Endothelial cell of umbilical vein (primary cell): ENCODE data around the gene FUBP3. TPM values are rescaled to one million over a fixed set of nuclear protein-coding genes. Genes with fewer than 3 reads are reported as not detected.

ENCODE experiments used
- BruUV-seq: library from RNA; stranded (reverse); fragments of 400-500 nt; replicated peaks from 2 replicates; lab custom pipeline; 2021; lab: Mats Ljungman, UMichigan
- CTCF ChIA-PET: fragments of 300-600, 350-600 bp; sonication (Branson Sonifier 250); formaldehyde crosslinking; loops from one replicate; lab custom pipeline; 2021; ENCODE audit warnings: antibody characterized with exemption, inconsistent platforms; lab: Charles Lee
- POLR2A ChIA-PET: fragments of 300-600, 350-600 bp; sonication (Branson Sonifier 250); formaldehyde crosslinking; loops from one replicate; lab custom pipeline; 2021; ENCODE audit warnings: antibody characterized with exemption, inconsistent platforms; lab: Charles Lee
- DNase-seq: peaks from one replicate; pipeline ENCODE4 v3.0.0-alpha.2; 2011; ENCODE audit warnings: low read depth, low spot score
- FAIRE-seq: peaks from 2 replicates; lab custom pipeline; 2011; peaks lifted over from hg19 to GRCh38; lab: Jason Lieb, UNC
- H2AFZ ChIP-seq: 2 replicates; pipeline ENCODE4 v1.6.0; 2012; ENCODE audit warnings: low read depth, low read length, control low read depth, inconsistent platforms
- H3K27ac ChIP-seq: 2 replicates; pipeline ENCODE4 v1.5.1; 2011; ENCODE audit warnings: low read depth, mild to moderate bottlenecking, control low read depth, low read length, moderate library complexity; ENCODE audit not compliant: insufficient read depth
- H3K27me3 ChIP-seq, 2 experiments: 2 replicates each; pipeline versions ENCODE4 v1.6.0 to v1.6.1; 2011; ENCODE audit warnings: low read length in 2 of 2, mixed read lengths in 1 of 2; ENCODE audit not compliant: control insufficient read depth in 2 of 2, insufficient read depth in 2 of 2
- H3K36me3 ChIP-seq, 2 experiments: 2 replicates in 1 of 2; 3 replicates in 1 of 2; pipeline ENCODE4 v1.5.1; 2011; ENCODE audit warnings: low read length in 2 of 2, mild to moderate bottlenecking in 1 of 2, moderate library complexity in 1 of 2; ENCODE audit not compliant: control insufficient read depth in 2 of 2, insufficient read depth in 2 of 2; ENCODE audit errors: extremely low read depth in 1 of 2
- H3K4me1 ChIP-seq: 3 replicates; pipeline ENCODE4 v1.5.1; 2011; ENCODE audit warnings: mild to moderate bottlenecking, low read length; ENCODE audit not compliant: control insufficient read depth, insufficient read depth; ENCODE audit errors: extremely low read depth
- H3K4me2 ChIP-seq: 2 replicates; pipeline ENCODE4 v1.6.1; 2011; ENCODE audit warnings: low read length, control low read depth, mixed read lengths; ENCODE audit not compliant: insufficient read depth
- H3K4me3 ChIP-seq, 3 experiments: fragments of 200-600 bp in 1 of 3; sonication (generic), shearing (Covaris generic) in 1 of 3; replicated peaks in 1 of 3; 2 replicates each; pipeline ENCODE4 v1.5.1; 2011 to 2016; ENCODE audit warnings: control low read depth in 3 of 3, low read length in 3 of 3, mild to moderate bottlenecking in 2 of 3, inconsistent platforms in 1 of 3, low read depth in 1 of 3, moderate library complexity in 1 of 3; ENCODE audit not compliant: insufficient read depth in 1 of 3
- H3K79me2 ChIP-seq: 2 replicates; pipeline ENCODE4 v1.6.0; 2012; ENCODE audit warnings: low read length, inconsistent platforms; ENCODE audit not compliant: control insufficient read depth, insufficient read depth
- H3K9ac ChIP-seq: replicated peaks from 2 replicates; pipeline ENCODE3; 2011; ENCODE audit warnings: low read length, control low read depth; ENCODE audit not compliant: insufficient read depth; ENCODE audit errors: extremely low read depth
- H3K9me1 ChIP-seq: replicated peaks from 3 replicates; pipeline ENCODE4 v1.6.0; 2011; ENCODE audit warnings: mild to moderate bottlenecking, low read length; ENCODE audit not compliant: control insufficient read depth, insufficient read depth; ENCODE audit errors: extremely low read depth
- H3K9me3 ChIP-seq: replicated peaks from 2 replicates; pipeline ENCODE4 v1.5.1; 2012; ENCODE audit warnings: low read length, inconsistent platforms; ENCODE audit not compliant: control insufficient read depth, insufficient read depth
- H4K20me1 ChIP-seq: replicated peaks from 2 replicates; pipeline ENCODE3; 2011; ENCODE audit warnings: mild to moderate bottlenecking, low read length; ENCODE audit not compliant: control insufficient read depth, insufficient read depth; ENCODE audit errors: extremely low read depth
- EZH2 ChIP-seq: IDR thresholded peaks from 2 replicates; pipeline ENCODE4 v1.6.1; 2012; ENCODE audit warnings: borderline replicate concordance, low read depth, mild to moderate bottlenecking, moderate library complexity, low read length, inconsistent platforms; ENCODE audit not compliant: severe bottlenecking
- FOS ChIP-seq: IDR thresholded peaks from 2 replicates; pipeline ENCODE4 v1.6.1; 2011; ENCODE audit warnings: mild to moderate bottlenecking, low read length, moderate library complexity, borderline replicate concordance; ENCODE audit not compliant: insufficient read depth
- GATA2 ChIP-seq: IDR thresholded peaks from 2 replicates; pipeline ENCODE4 v1.7.0; 2011; ENCODE audit warnings: low read depth, mild to moderate bottlenecking, moderate library complexity, mixed read lengths, low read length; ENCODE audit not compliant: insufficient read length, insufficient read depth
- MAX ChIP-seq: IDR thresholded peaks from 2 replicates; pipeline ENCODE4 v1.6.1; 2011; ENCODE audit not compliant: insufficient read depth, insufficient read length
- MYC ChIP-seq: IDR thresholded peaks from one replicate; pipeline ENCODE4 v1.6.1; 2011; ENCODE audit warnings: mild to moderate bottlenecking, low read depth, low read length
- POLR2A ChIP-seq: IDR thresholded peaks from 2 replicates; pipeline ENCODE4 v1.6.1; 2012; ENCODE audit warnings: low read depth, mild to moderate bottlenecking, control low read depth, low read length
- POLR2AphosphoS5 ChIP-seq: IDR thresholded peaks from 2 replicates; pipeline ENCODE4 v1.6.1; 2012; ENCODE audit warnings: low read depth, mild to moderate bottlenecking, control low read depth, low read length, moderate library complexity; ENCODE audit not compliant: insufficient read depth
- dilution Hi-C: fragments of 300-500 bp; cut with MboI; formaldehyde crosslinking; loops from one replicate; pipeline ENCODE4 v1.15.0; 2019; ENCODE audit warnings: low sequenced_read_pairs; ENCODE audit not compliant: extremely low pct_ligation_motif_present
- intact Hi-C: fragments of 100-400 bp; cut with micrococcal nuclease; formaldehyde crosslinking; loops from one replicate; pipeline ENCODE4 v1.10.0; 2022
- polyA plus RNA-seq, 4 experiments: library from polyadenylated mRNA; depleted of rRNA in 3 of 4; stranded (reverse) in 3 of 4; unstranded in 1 of 4; fragments of >200 nt; gene quantifications; 2 replicates each; pipeline versions ENCODE4 v1.2.1 to v1.2.3, GENCODE V29; 2011 to 2012; ENCODE audit warnings: missing spikeins in 1 of 4
- total RNA-seq: library from RNA; stranded (reverse); gene quantifications from 2 replicates; pipeline ENCODE4 v1.2.3, GENCODE V29; 2021

FUBP3 gene
- total and polyA plus RNA-seq, 2 donors (not counting 3 experiments of a cell fraction or from before 2014, with no cell fraction given), result 19.4 to 50.9 TPM

GRCh38 chr9:130616451-130616850 is 37.1 kb downstream of the FUBP3 start:
- intact Hi-C loops, result no loop called here
- no peak overlapping the region for H3K4me2 ChIP-seq
- no peaks in the 10 kb centered on the region for H3K79me2 ChIP-seq
- H2AFZ ChIP-seq, result no peak overlapping the region
- dilution Hi-C loops, result no loop called here
- H3K4me1 ChIP-seq, result no peaks in the 10 kb centered on the region
- H3K36me3 ChIP-seq, result peaks cover 22 to 43% of the 10 kb centered on the region in 2 experiments
- DNase-seq (no peak), FAIRE-seq (no peak)
- no peak overlapping the region for H3K9ac ChIP-seq
- no peak overlapping the region for H3K27ac ChIP-seq
- TF ChIP-seq POLR2AphosphoS5 (no peak), FOS (no peak)
- H3K9me1 ChIP-seq, result no peaks in the 10 kb centered on the region
- H4K20me1 ChIP-seq, result no peaks in the 10 kb centered on the region
- no TSS peak for BruUV-seq
- H3K4me3 ChIP-seq, result no peak overlapping the region
- H3K9me3 ChIP-seq, result no peaks in the 10 kb centered on the region
- CTCF ChIA-PET, result no interaction called here
- POLR2A ChIA-PET, result no interaction called here
- no peaks in the 10 kb centered on the region for H3K27me3 ChIP-seq

- POLR2A ChIA-PET, result no interaction called here
- Histone ChIP-seq H3K9me3 (no peaks in the 10 kb centered on the region), H3K4me2 (no peak overlapping the region), H2AFZ (no peak overlapping the region), H3K9ac (no peak overlapping the region), H3K36me3 (peaks cover 25 to 41% of the 10 kb centered on the region in 2 experiments), H3K79me2 (no peaks in the 10 kb centered on the region), H3K4me3 (no peak overlapping the region), H3K9me1 (no peaks in the 10 kb centered on the region), H3K27ac (no peak overlapping the region), H3K4me1 (no peaks in the 10 kb centered on the region), H3K27me3 (no peaks in the 10 kb centered on the region), H4K20me1 (no peaks in the 10 kb centered on the region)
- TF ChIP-seq GATA2, result no peak
- TF ChIP-seq POLR2AphosphoS5, result no peak
- TF ChIP-seq MAX, result no peak
- no peak for TF ChIP-seq EZH2
- TF ChIP-seq POLR2A, result no peak
- no peak for TF ChIP-seq FOS
- TF ChIP-seq MYC, result no peak
- FAIRE-seq (no peak), DNase-seq (no peak)
- intact Hi-C loops (no loop called here), dilution Hi-C loops (no loop called here)
- no TSS peak for BruUV-seq
- CTCF ChIA-PET, result interaction anchor here (1.3 to 1.7 kb wide), 2 partner anchors 20 to 59 kb away, joined by 3 to 6 read pairs; no protein-coding TSS in a partner anchor
These were observed 44.1 kb downstream of the FUBP3 start for GRCh38 chr9:130623466-130623865.
